H1 (cell line): ENCODE results near the gene SARNP. TPM values are rescaled to one million over a fixed set of nuclear protein-coding genes. Genes with fewer than 3 reads are reported as not detected.

Experiments used
- CTCF ChIA-PET: fragments of 300-600 bp; sonication (Branson Sonifier 250); formaldehyde crosslinking; loops from one replicate; lab custom pipeline; 2021; ENCODE audit not compliant: partially characterized antibody; lab: Charles Lee
- POLR2A ChIA-PET: fragments of 300-600 bp; sonication (Branson Sonifier 250); formaldehyde crosslinking; loops from one replicate; lab custom pipeline; 2021; ENCODE audit warnings: inconsistent platforms; ENCODE audit not compliant: partially characterized antibody; lab: Charles Lee
- DNase-seq, 2 experiments: peaks; one replicate each; pipeline versions ENCODE4 v3.0.0 to v3.0.0-alpha.2; 2010 to 2022; ENCODE audit warnings: low spot score in 2 of 2, low read depth in 1 of 2, mixed read lengths in 1 of 2
- FAIRE-seq: peaks from 2 replicates; lab custom pipeline; 2011; peaks lifted over from hg19 to GRCh38; lab: Jason Lieb, UNC
- H2AFZ ChIP-seq: 2 replicates; pipeline ENCODE4 v1.8.1; 2012; ENCODE audit warnings: low read length, inconsistent platforms
- H2AK5ac ChIP-seq: 2 replicates; pipeline ENCODE4 v1.6.1; 2013; ENCODE audit warnings: low read depth, low read length
- H2BK120ac ChIP-seq: replicated peaks from 2 replicates; pipeline ENCODE3; 2013; ENCODE audit warnings: low read depth, low read length, inconsistent platforms
- H2BK12ac ChIP-seq: 2 replicates; pipeline ENCODE4 v1.6.1; 2013; ENCODE audit warnings: low read depth, low read length
- H2BK15ac ChIP-seq: 2 replicates; pipeline ENCODE4 v1.6.1; 2013; ENCODE audit warnings: low read length
- H2BK20ac ChIP-seq: 2 replicates; pipeline ENCODE4 v1.6.1; 2013; ENCODE audit warnings: low read length
- H2BK5ac ChIP-seq: 2 replicates; pipeline ENCODE4 v1.6.1; 2013; ENCODE audit warnings: low read depth, low read length
- H3K14ac ChIP-seq: 2 replicates; pipeline ENCODE4 v1.6.1; 2013; ENCODE audit warnings: inconsistent platforms; ENCODE audit not compliant: insufficient read length
- H3K18ac ChIP-seq: 2 replicates; pipeline ENCODE4 v1.6.1; 2013; ENCODE audit warnings: low read length; ENCODE audit errors: extremely low read depth
- H3K23ac ChIP-seq: 2 replicates; pipeline ENCODE4 v1.6.1; 2013; ENCODE audit warnings: inconsistent platforms; ENCODE audit not compliant: insufficient read length
- H3K23me2 ChIP-seq: 2 replicates; pipeline ENCODE4 v1.6.1; 2013; ENCODE audit warnings: low read depth, low read length
- H3K27ac ChIP-seq: 2 replicates; pipeline ENCODE4 v1.6.1; 2011; ENCODE audit warnings: low read depth, low read length, inconsistent platforms
- H3K27me3 ChIP-seq, 4 experiments: replicated peaks in 1 of 4; 1 replicate in 1 of 4; 2 replicates in 3 of 4; pipeline versions ENCODE4 v1.6.1 to v1.8.1; 2011 to 2013; ENCODE audit warnings: low read length in 3 of 4, mild to moderate bottlenecking in 3 of 4, inconsistent platforms in 2 of 4, mixed read lengths in 2 of 4, moderate library complexity in 1 of 4; ENCODE audit not compliant: control insufficient read depth in 3 of 4, insufficient read depth in 3 of 4; ENCODE audit errors: extremely low read depth in 1 of 4
- H3K36me3 ChIP-seq, 4 experiments: 2 replicates each; pipeline versions ENCODE4 v1.6.1 to v1.8.1; 2011 to 2013; ENCODE audit warnings: mild to moderate bottlenecking in 4 of 4, low read length in 3 of 4, moderate library complexity in 2 of 4, control low read depth in 1 of 4, inconsistent platforms in 1 of 4; ENCODE audit not compliant: insufficient read depth in 4 of 4, control insufficient read depth in 2 of 4
- H3K4ac ChIP-seq: replicated peaks from 2 replicates; pipeline ENCODE3; 2013; ENCODE audit warnings: low read length, low read depth, mixed read lengths, inconsistent platforms; ENCODE audit not compliant: insufficient read length
- H3K4me1 ChIP-seq, 4 experiments: replicated peaks in 1 of 4; 1 replicate in 1 of 4; 2 replicates in 3 of 4; pipeline versions ENCODE4 v1.6.1 to v1.8.1; 2011 to 2013; ENCODE audit warnings: low read length in 3 of 4, inconsistent platforms in 2 of 4, mixed read lengths in 1 of 4; ENCODE audit not compliant: insufficient read depth in 4 of 4, control insufficient read depth in 3 of 4
- H3K4me2 ChIP-seq, 2 experiments: 2 replicates each; pipeline versions ENCODE4 v1.6.1 to v1.8.1; 2011 to 2013; ENCODE audit warnings: low read depth in 2 of 2, low read length in 2 of 2, control low read depth in 1 of 2, inconsistent platforms in 1 of 2, mild to moderate bottlenecking in 1 of 2; ENCODE audit not compliant: insufficient read depth in 1 of 2
- H3K4me3 ChIP-seq, 4 experiments: fragments of 200-600, 300-600 bp in 1 of 4; sonication (generic), shearing (Covaris generic), sonication (Bioruptor Twin) in 1 of 4; 2 replicates each; pipeline versions ENCODE4 v1.5.1 to v1.8.1; 2011 to 2016; ENCODE audit warnings: low read length in 4 of 4, low read depth in 3 of 4, control low read depth in 2 of 4, inconsistent platforms in 2 of 4, mild to moderate bottlenecking in 2 of 4, mixed read lengths in 1 of 4, moderate library complexity in 1 of 4; ENCODE audit not compliant: insufficient read depth in 2 of 4; ENCODE audit errors: extremely low read depth in 1 of 4
- H3K56ac ChIP-seq: replicated peaks from 2 replicates; pipeline ENCODE3; 2013; ENCODE audit warnings: low read depth, mild to moderate bottlenecking, mixed read lengths, low read length, inconsistent platforms; ENCODE audit not compliant: insufficient read length
- H3K79me1 ChIP-seq: 2 replicates; pipeline ENCODE4 v1.6.1; 2013; ENCODE audit warnings: low read depth, low read length, control low read depth
- H3K79me2 ChIP-seq, 2 experiments: 2 replicates each; pipeline versions ENCODE4 v1.6.1 to v1.8.1; 2012 to 2013; ENCODE audit warnings: low read length in 2 of 2, mild to moderate bottlenecking in 2 of 2, inconsistent platforms in 1 of 2; ENCODE audit not compliant: insufficient read depth in 2 of 2, control insufficient read depth in 1 of 2
- H3K9ac ChIP-seq, 4 experiments: replicated peaks in 1 of 4; 1 replicate in 1 of 4; 2 replicates in 3 of 4; pipeline versions ENCODE4 v1.6.1 to v1.8.1; 2011 to 2013; ENCODE audit warnings: low read depth in 3 of 4, low read length in 3 of 4, control low read depth in 2 of 4, mild to moderate bottlenecking in 2 of 4, moderate library complexity in 2 of 4, inconsistent platforms in 1 of 4; ENCODE audit errors: extremely low read depth in 1 of 4
- H3K9me3 ChIP-seq, 2 experiments: 2 replicates each; pipeline versions ENCODE4 v1.6.1 to v1.8.1; 2012 to 2013; ENCODE audit warnings: mild to moderate bottlenecking in 2 of 2, moderate library complexity in 2 of 2, control low read depth in 1 of 2, inconsistent platforms in 1 of 2, low read depth in 1 of 2, low read length in 1 of 2, mixed read lengths in 1 of 2; ENCODE audit not compliant: insufficient read depth in 2 of 2
- H4K20me1 ChIP-seq, 2 experiments: replicated peaks in 1 of 2; 2 replicates each; pipeline versions ENCODE3 to v1.8.1; 2011 to 2013; ENCODE audit warnings: inconsistent platforms in 2 of 2, low read length in 2 of 2, mild to moderate bottlenecking in 1 of 2; ENCODE audit not compliant: insufficient read depth in 2 of 2, control insufficient read depth in 1 of 2
- H4K5ac ChIP-seq: 2 replicates; pipeline ENCODE4 v1.6.1; 2013; ENCODE audit warnings: low read length, low read depth, mixed read lengths, inconsistent platforms; ENCODE audit not compliant: insufficient read length
- H4K8ac ChIP-seq: 2 replicates; pipeline ENCODE4 v1.8.0; 2013; ENCODE audit warnings: mild to moderate bottlenecking, moderate library complexity, low read length, inconsistent platforms; ENCODE audit not compliant: insufficient read depth; ENCODE audit errors: extremely low read depth
- H4K91ac ChIP-seq: replicated peaks from 2 replicates; pipeline ENCODE3; 2013; ENCODE audit warnings: low read length, mixed read lengths, inconsistent platforms; ENCODE audit not compliant: insufficient read length
- ASH2L ChIP-seq: fragments of 200-600, 300-600 bp; sonication (generic); IDR thresholded peaks from one replicate; pipeline ENCODE4 v1.7.1; 2017; ENCODE audit warnings: low read length
- GABPA ChIP-seq: IDR thresholded peaks from 2 replicates; pipeline ENCODE4 v1.6.1; 2011; ENCODE audit warnings: mild to moderate bottlenecking, low read length, moderate library complexity, borderline replicate concordance; ENCODE audit not compliant: insufficient read depth
- RXRA ChIP-seq: IDR thresholded peaks from 2 replicates; pipeline ENCODE4 v1.6.1; 2011; ENCODE audit warnings: low read depth, mild to moderate bottlenecking, low read length, moderate library complexity; ENCODE audit not compliant: insufficient read depth
- SP1 ChIP-seq: IDR thresholded peaks from 2 replicates; pipeline ENCODE4 v1.6.1; 2011; ENCODE audit warnings: low read depth, low read length
- ZNF274 ChIP-seq: IDR thresholded peaks from 2 replicates; pipeline ENCODE4 v1.7.0; 2012; ENCODE audit warnings: low read length, borderline replicate concordance; ENCODE audit errors: extremely low read depth
- WGBS, 2 experiments: shearing (Covaris generic) in 1 of 2; methylation state at CpG; one replicate each; pipeline versions ENCODE4 v1.1.6 to v1.1.7; 2013 to 2015; ENCODE audit warnings: low lambda C conversion rate in 2 of 2, mixed read lengths in 2 of 2, inconsistent platforms in 1 of 2, low coverage in 1 of 2, missing lambda C conversion rate in 1 of 2; ENCODE audit not compliant: insufficient replicate concordance in 2 of 2, insufficient coverage in 1 of 2, insufficient read length in 1 of 2; ENCODE audit errors: extremely low coverage in 1 of 2, missing lambda C conversion rate in 1 of 2; 5-methylcytosine and 5-hydroxymethylcytosine counted together
- polyA plus RNA-seq, 7 experiments: library from polyadenylated mRNA; depleted of rRNA in 3 of 7; stranded (reverse) in 5 of 7; unstranded in 2 of 7; fragments of >200 nt in 5 of 7; fragments of 200-250 nt in 2 of 7; gene quantifications; 1 replicate in 5 of 7; 2 replicates in 1 of 7; 4 replicates in 1 of 7; pipeline versions ENCODE4 v1.2.1 to v1.2.3, GENCODE V29; 2011 to 2013; ENCODE audit warnings: missing spikeins in 2 of 7, mixed read lengths in 2 of 7
- total RNA-seq: library from RNA; stranded (reverse); fragmentation: NEBNext Ultra II Directional; extraction: Animal tissue kit (Norgen Biotek cat#: 25700); gene quantifications from 2 replicates; pipeline ENCODE4 v1.2.1, GENCODE V29; 2021

Gene SARNP
- total and polyA plus RNA-seq, 2 of the 8 experiments (the other 6 are each of a cell fraction or from before 2014, with no cell fraction given): 114 to 226 TPM

GRCh38 chr12:55760663-55761062, 56.9 kb downstream of the SARNP start:
- no peak overlapping the region for H4K5ac ChIP-seq
- H2BK20ac ChIP-seq: no peak overlapping the region
- H2BK5ac ChIP-seq: no peak overlapping the region
- FAIRE-seq (no peak), DNase-seq (no peak)
- no peak overlapping the region for H2AK5ac ChIP-seq
- no peaks in the 10 kb centered on the region for H3K4me1 ChIP-seq
- H3K36me3 ChIP-seq: peaks cover 19 to 51% (median 30%) of the 10 kb centered on the region in 4 experiments; a peak in 6 of 8 replicates
- no peak overlapping the region for H2BK15ac ChIP-seq
- no peak overlapping the region for H3K4ac ChIP-seq
- H2AFZ ChIP-seq: no peak overlapping the region
- H3K18ac ChIP-seq: no peak overlapping the region
- H2BK12ac ChIP-seq: no peak overlapping the region
- POLR2A ChIA-PET: interaction anchor here (0.7 to 46.5 kb wide), 4 partner anchors 6 to 51 kb away, joined by 3 to 809 read pairs (median 408); partner anchors contain the start of genes CD63 and GDF11
- H3K79me2 ChIP-seq: no peaks in the 10 kb centered on the region
- H3K9ac ChIP-seq: no peak overlapping the region
- no peak overlapping the region for H3K4me3 ChIP-seq
- CTCF ChIA-PET: interaction anchor here (1.2 to 1.5 kb wide), 2 partner anchors 13 to 25 kb away, joined by 3 read pairs; no protein-coding TSS in a partner anchor
- H3K4me2 ChIP-seq: no peak overlapping the region
- H3K14ac ChIP-seq: no peak overlapping the region
- peaks cover 0 to 8% of the 10 kb centered on the region in 2 experiments for H4K20me1 ChIP-seq
- no peak overlapping the region for H2BK120ac ChIP-seq
- TF ChIP-seq GABPA (no peak), ZNF274 (no peak), ASH2L (no peak), RXRA (no peak), SP1 (no peak)
- no peak overlapping the region for H4K8ac ChIP-seq
- H3K56ac ChIP-seq: no peak overlapping the region
- H3K9me3 ChIP-seq: no peaks in the 10 kb centered on the region
- WGBS, 2 experiments: 93% methylated on average over 6 of the region's 6 CpGs; no CpG with 5 or more reads in 1 of the 2 experiments
- no peak overlapping the region for H3K23ac ChIP-seq
- H3K23me2 ChIP-seq: no peaks in the 10 kb centered on the region
- no peaks in the 10 kb centered on the region for H3K27me3 ChIP-seq
- no peak overlapping the region for H4K91ac ChIP-seq
- peaks cover 1% of the 10 kb centered on the region; the same call in 1 of the 2 replicates for H3K79me1 ChIP-seq
- H3K27ac ChIP-seq: no peak overlapping the region
